Muscle of arm (tissue), 12 donors: ENCODE measurements around the gene PKNOX2. TPM values are rescaled to one million over a fixed set of nuclear protein-coding genes. Genes with fewer than 3 reads are reported as not detected.
A peak's percentile ranks its signal among the peaks of the same experiment; 100 is the strongest.

Experiments used
- DNase-seq: peaks from one replicate; pipeline ENCODE4 v3.0.0-alpha.2; 2013
- polyA plus RNA-seq, 12 donors: library from polyadenylated mRNA; unstranded; fragments of 120-200 nt; gene quantifications; one replicate each; pipeline ENCODE4 v1.2.1, GENCODE V29; 2013; ENCODE audit not compliant: insufficient read length in 12 of 12

PKNOX2 gene
- polyA plus RNA-seq, 12 donors, result 18.8 to 53.6 (median 25.8) TPM; not detected in 1

DNA sequence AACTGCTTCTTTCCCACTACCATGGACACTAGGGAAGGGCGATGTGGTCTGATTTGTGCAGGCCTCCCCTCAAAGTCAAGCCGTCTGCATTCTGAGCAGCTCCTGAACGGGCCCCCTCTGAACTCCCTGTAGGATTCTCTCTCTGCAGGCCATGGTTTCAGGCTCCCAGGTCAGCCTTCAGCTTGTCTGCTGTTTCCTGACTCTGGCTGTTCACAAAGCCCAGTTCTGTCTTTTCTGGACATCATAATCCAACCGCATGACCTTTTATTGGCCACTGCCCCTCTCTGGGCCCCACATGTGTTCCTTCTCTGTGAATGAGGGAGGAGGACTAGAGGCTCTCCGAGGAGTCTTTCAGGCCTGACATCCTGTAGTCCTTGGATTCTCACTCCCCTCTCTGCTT is 170.6 kb downstream of the PKNOX2 start:
- DNase-seq, result no peak

DNA sequence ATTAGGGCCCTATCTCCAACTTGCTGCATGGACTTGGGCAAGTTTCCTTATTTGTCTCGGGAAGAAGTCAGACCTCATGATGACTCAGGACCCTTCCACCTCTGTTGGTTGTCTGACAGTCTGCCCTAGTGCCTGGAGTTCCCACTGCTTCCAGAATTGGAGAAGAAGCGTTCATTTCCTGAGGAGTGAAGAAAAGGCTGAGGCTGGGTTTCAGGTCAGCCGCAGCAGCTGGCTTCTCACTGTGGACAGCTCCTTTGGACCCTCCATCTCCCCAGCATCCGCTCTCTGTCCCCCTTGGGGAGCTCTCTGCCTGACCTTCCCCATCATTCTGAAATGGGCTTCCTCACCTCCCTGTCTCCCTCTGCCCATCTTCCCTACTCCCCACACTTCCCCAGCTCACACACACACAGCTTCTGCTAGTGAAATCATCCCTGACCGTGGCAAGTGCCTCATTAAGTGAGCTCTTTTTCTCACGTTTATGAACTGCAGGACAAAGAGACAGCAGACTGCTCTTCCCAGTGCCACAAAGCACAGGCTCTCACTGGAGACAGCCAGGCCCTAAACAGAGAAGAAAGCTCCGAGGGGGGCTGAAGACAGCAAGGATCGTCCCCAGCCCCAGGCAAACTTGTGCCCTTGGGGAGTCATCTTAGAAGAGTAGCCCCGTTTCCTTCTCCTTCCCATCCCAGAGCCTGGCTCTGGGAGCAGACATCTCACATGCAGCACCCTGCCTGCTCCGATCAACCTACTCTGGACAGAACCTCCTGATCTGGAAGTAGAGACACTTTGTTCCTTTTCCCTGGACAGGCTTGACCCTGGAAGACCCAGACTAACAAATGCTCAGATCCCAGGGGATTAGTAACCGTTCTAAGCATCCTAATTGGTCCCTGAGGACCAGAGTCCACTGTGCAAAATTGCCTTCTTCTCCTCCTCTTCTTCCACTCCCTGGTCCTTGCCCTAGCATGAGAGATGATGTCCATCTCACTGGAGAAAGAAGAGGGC is 173.6 kb downstream of the PKNOX2 start:
- DNase-seq, result no peak

DNA sequence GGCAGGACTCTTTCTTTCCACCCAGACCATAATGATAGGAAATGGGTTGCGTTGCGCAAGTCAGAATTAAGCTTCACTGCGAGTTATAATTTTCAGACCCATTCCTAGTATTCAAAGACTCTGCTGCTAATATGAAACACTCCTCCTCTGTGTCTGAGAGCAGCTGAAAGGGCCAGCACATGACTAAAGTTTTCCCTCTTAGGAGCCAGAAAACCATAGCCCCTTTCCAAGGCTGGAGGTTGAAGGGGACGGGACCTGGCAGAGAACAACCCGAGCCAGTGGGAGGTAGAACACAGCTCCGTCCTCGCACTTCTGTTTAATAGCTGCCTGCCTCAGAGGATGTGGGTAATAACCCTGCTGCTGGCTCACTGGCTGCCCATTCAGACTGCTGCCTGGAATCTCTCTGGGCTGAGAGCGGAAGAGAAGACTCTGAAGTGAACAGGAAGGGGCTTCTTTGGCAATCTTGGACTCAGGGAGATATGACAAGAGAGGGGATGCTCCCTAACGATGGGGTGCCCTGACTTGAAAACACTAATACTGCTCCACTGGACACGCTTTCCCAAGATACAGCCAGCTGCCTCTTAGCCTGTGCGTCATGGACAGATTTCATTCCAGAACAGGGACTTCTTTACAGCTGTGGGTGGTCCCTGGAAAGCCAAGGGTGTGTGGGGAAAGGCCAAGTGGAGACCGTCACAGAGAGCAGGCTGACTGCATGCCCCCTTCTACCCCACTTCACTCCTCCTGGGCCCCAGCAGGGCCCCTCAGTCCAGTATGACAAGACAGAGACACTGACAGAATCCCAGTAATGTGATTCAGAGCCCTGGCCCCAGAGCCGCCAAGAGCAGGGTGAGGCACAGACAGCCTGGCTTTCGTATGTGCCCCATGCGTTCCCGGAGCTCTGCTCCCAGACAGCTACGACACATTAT is 174.6 kb downstream of the PKNOX2 start:
- peak; percentile 92 for DNase-seq

DNA sequence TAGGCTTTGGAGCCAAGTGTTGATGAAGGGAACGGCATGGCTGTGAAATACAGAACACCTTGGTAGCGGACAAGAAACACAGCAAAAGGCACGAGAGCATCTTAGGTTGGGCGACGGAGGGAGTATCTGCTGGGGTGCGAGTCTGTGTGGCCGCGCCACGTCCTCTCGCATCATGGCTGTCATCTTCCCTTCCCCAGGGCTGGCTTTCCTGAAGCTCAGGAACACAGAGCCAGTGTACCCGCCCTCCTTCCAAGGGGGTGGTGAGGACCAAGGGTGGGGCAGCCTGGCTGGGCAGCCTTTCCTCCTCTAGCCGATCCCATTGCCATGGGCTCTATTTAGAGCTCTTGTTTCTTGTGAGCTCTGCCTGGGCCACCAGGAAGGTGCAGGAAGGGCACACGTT is 177.1 kb downstream of the PKNOX2 start:
- no peak for DNase-seq

DNA sequence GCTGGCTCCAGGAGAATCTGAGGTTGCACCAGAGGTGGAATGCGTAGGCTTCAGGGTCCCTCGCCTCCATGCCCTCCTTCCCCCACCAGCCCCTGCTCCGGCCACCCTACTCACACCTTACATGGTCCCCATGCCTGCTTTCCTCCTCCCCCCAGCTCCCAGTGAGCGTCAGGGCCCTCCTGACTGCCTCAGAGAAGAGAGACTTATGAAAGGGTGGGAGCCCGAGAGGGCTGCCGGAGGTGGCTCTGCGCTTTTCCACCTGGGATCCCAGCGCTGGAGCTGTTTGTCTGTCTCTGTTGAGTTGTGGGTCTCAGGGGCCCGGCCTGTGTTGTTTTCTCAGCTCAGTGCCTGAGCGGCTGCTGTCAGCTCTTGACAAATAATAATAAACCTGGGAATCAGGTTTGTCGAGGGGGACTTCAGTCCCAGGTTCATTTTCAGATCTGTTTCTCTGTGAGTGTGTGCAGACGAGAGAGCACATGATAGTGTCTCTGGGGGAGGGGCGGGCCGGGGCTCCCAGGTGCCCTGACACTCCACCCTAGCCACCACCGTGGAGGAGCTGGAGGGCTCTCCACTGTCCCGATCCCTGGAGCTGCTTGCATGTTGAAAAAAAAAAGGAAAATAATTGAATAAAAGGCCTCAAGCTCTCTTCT is 177.9 kb downstream of the PKNOX2 start:
- no peak for DNase-seq

DNA sequence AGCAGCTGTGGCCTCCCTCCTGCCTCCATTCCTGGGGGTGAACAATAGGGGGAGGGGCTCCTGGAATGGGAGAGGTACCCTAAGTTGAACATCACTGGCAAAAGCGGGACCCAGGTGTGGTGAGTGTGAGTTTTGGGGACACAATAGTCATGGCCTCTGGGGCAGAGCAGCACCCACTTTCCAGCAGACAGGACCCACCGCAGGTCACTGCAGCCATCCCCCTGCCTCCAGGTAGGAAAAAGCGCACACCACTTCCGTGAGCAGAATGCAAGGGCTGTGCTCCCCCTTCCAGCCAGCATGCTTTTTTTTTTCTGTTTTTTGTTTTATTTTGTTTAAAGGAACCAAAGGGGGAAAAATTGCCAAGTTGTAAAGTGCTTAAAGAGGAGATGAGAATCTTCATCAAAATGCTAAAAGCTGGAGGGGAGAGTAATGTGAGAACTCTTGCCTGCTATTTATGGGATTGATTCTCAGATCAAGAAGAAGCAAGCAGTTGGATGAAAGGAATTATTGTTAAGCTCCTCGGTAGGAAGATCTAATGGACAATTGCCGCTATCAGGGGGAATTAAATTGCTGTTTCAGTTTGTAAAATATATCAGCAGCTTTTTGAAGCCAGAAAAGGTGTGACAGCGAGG is 178.7 kb downstream of the PKNOX2 start:
- no peak for DNase-seq

DNA sequence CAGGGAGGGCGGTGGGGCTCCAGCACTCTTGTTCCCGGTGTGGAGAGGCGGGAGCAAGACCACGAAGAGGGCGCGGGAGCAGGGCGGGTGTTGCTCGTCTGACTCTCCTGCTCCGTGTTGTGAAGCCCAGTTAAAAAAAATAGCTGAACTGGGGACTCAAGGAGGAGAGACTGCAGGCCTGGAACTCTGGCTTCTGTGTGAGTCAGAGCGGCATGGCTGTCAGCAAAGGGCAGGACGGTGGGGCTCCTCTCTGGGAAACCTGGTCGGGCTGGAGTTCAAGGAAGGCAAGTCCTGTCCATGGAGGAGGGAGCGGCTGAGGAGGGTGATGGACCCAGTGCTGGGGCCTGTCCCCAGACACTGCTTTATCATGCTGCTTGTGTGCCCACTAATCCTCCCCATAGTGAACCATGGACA is 179.2 kb downstream of the PKNOX2 start:
- DNase-seq, result no peak

DNA sequence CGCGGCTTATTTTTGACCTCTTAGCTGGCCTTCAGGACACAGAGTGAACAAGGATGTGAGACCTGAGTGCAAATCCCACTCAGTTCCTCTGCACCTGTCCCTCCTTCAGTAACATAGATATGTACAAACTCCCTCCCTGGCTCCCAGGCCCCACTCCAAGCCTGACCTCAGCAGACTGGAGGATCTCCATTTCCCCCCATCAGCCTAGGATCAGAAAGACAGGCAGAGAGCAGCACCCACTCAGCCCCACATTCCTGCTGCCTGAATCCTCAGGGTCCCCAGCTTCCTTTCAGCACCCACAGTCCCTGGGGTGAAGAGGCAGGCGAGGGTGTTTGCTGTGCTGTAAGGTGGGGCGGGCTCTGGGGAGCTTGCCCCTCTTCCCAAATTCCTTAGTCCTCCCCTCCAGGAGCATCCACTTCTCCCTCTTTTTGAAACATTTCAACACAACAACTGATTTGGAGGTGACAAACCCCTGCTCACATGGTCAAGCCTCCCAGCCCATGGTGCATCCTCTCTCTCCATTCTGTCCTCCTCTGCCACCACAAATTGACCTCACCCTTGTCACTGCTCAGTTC is 180.4 kb downstream of the PKNOX2 start:
- DNase-seq, result no peak

DNA sequence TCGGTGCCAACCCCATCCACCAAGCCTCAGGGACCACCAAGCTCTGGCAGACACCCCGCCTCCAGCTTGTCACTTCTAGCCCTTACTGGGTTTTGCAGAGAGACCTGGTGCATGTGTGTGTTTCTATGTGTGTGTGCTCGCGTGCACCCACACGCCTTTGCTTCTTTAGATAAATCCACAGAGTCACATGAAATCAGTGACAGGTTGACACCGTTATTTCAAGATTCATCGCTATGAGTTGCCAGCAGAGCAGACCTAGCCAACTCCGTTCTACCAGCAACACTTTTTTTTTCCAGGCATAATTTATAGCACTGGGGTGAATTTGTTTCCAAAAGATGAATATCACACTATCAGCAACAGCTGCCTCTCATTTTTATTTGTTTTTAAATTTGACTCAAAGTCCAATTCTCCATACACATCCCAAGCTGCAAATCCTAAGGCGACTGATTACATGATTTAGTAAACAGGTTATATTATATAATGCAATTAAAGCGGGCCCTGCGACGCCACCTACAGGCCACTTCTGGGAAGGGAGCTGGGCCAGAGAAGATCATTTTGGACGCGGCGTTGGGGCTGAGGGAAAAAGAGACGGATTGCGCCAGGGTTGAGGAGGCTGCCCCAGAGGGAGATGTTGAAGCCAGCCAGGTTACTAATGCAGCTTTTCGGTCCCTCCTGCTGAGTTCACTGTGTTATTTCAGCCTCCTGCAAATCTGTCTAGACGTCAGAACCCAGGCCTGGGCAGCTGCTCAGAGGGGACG is 181.0 kb downstream of the PKNOX2 start:
- DNase-seq, result peak; percentile 91

DNA sequence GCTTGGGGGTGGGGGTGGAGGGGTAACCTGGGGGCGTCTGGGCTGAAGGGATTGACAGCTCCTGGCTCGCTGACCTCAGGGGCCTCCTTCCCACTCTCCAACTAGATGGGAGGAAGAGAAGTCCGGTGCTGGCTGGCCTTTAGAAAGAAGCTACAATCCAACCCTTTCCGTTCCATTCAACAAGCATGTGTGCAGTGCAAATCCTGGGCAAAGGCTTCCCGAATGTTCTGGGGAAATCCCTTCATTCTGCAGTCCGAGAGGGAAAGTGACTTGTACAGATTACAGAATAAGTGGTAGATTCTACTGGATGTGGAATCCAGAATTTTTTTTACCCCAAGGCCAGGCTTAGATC is 181.6 kb downstream of the PKNOX2 start:
- peak; percentile 76 for DNase-seq

DNA sequence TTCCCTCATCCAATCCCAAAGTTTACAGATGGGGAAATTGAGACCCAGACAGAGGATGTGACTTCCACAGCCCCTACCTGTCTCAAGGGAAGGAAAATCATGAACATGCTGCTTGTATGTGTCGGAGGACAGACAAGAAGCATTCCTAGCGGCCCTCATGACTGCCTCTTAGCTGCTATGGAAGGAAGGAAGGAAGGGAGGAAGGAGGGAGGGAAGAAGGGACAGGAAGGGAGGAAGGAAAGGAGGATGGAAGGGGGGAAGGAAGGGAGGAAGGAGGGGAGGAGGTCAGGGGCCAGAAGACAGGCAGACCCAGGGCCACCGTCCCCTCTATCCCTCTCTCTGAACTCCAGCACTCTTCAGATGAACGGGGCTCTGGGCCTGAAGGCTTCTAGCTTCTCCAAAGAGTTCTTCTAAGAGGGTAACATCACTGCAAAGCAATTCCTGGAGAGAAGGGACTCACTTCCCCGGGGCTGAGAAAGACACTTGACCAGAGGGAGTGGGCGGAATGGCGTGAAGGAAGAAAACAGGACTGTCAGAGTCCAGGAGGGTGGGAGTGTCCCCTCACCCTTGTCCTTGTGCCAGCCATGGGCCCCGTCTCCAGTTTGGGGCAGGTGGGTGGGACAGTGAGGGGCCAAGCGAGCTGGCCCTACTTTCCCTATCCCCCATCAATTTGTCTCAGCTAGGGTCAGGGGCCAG is 182.2 kb downstream of the PKNOX2 start:
- no peak for DNase-seq

DNA sequence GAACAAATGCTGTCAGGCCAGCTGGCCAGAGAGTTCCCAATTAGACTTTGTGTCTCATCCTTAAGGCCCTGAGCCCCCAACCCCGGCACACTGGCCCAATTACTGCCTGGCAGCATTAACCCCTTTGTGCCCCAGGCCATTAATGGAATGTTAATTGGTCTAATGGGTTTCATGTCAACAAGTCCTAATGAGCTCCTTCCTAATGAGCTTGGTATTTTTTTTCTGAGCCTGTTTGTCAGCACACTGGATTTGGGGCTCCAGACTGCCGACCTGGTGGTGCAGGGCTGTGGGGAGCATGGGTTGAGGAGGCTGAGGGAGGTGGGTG is 182.7 kb downstream of the PKNOX2 start:
- no peak for DNase-seq

DNA sequence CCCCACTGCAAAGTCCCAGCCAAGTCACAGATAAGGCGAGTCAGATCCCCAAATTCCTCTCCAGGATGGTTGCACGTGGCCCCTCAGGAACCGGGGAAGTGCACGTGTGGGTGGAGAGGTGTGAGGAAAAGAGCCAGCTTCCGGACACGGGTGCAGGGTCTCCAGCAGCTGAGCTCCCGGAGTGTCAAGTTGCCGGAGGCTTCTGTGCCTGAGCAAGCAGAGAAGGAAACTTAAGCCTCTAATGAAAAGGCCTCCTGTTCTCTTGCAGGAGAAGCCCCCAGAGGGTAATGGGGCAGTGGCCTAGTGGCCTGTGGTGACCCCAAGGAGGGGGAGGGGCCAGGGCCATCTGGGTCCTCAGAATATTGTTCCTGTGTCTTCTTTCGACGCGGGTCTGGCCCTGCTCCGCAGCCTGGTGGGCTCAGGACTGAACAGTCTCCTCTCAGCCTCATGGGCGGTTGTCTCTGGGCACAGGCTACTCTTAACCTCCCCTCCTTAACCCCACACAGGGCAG is 183.6 kb downstream of the PKNOX2 start:
- no peak for DNase-seq

DNA sequence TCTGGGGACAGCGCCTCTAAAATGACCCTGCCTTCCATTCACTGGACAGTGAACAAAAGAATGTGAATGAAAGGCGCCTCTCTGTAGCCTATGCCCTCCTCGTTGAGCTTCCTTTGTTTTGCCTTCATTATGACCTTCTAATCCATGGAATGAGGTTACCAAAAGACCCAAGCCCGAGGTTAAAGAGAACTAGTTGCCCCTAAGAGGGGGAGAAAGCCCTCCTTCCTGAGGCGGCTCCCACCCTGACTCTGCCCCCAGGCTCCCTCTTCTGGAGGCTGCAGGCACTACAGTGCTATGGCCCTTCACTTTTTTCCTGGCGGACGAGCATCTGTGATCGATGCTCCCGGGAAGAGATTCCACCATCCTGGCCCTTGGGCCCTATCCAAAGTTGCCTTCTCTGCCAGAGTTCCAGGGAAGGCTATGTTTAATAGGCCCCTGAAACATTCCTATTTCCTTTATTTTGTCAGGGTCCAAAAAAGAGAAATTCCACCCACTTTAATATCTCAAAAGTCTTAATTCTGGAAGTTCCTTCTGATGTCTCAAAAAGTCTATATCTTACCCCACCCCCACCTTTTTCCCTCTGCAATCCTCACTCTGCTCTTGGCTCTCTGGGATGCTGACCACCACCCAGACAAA is 184.2 kb downstream of the PKNOX2 start:
- DNase-seq, result peak; percentile 74

DNA sequence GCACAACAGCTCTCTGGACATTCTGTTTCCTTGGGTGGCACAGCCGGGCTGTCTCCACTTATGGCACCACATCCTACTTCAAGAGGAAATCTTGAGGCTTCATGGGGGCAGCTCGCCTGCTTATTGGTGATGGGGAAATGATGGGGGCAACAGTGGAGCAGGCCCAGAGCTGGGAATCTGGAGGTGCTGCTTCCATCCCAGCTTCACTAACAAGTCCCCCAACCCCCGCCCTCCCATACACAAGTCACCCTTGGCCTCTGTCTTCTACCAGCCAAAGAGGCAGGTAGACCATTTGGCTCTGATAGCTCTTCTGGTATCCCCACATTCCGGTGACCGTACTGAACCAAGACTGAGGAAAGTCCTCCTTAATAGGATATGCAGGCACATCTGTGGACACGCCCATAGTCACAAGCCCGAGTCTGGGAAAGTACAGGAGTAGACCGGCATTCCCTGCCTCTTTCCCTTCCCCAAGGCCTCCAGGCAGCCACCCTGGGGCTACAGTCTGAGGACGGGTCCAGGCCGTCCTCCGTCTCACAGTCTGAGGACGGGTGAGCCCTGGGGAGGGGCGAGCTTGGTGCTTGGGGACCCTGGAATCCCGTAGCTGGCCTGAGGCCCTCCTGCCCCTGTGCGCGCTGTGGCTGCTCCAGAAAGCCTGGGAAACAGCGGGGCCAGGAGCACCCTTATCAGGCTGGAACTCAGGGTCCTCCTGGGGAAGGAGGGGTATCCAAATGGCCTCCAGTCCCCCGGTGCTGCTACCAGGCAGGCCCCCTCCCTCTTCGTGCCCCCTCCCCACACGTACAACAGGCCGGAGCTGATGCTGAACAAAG is 185.9 kb downstream of the PKNOX2 start:
- no peak for DNase-seq

DNA sequence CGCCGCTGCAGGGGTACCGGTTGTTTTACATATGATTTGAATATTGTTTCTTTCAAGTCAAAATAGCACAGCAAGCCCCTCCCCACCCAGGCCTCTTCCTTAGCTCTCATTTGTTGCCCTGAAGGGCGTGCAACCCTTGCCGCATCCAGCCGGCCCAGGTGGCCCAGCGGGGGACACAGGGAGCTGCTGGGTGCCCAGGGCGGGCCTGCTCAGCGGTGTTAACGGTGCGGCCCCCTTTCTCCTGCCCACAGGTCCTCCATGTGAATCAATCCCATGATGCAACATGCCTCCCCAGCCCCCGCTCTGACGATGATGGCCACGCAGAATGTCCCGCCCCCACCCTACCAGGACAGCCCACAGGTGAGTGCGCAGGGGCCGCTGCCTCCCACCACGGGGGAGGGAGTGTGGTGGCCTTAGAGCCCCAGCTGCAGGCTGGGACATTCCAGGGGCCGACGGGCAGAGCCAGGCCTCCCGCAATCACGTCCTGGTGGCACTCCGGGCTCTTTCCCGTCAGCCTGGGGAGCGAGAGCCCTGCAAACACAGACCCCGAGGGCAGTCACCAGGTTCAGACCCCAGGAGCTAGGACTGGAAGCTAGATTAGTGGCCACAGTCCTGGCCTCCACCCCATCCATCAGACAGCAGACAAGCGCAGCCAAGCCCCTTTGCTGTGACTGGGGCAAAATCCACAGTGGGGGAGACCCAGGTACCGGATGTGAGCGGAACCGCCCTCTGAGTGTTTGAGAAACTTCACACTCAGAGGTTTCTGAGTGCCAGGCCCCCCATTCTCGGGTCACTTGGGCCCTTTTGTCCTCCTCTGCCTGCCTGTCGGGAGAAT is 186.7 kb downstream of the PKNOX2 start:
- no peak for DNase-seq

DNA sequence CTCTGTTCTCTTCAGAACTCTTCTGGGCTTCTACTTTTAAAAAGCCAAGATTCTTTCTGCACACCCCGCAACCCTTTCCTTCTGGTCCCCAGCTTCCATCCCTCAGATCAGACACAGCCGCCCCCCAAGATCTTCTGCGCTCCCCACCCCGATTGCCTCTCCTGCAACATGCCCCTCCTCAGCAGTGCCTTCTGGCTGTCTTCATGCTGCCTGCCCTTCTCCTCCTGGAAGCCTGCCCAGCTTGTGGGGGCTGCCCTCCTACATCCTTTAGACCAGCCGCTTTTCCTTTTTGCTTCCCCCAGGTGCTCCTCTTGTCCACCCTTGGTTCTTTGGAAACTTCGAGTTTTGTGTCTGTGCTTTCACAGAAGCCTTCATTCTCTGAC is 187.3 kb downstream of the PKNOX2 start:
- no peak for DNase-seq
